Measurements from ENCODE around the gene TRABD2B. TPM values are rescaled to one million over a fixed set of nuclear protein-coding genes. Genes with fewer than 3 reads are reported as not detected.

Gene TRABD2B
- total and polyA plus RNA-seq, 2 donors: 0.09 to 0.75 TPM

- 96% methylated on average over 5 of the region's 5 CpGs for WGBS
- Histone ChIP-seq H3K4me1 (ENCODE audit: control insufficient read depth in 2 of 2, insufficient read depth in 2 of 2, low read length in 2 of 2) (no peaks in the 10 kb centered on the region), H3K27ac (ENCODE audit: low read depth in 1 of 2, low read length in 1 of 2) (no peak overlapping the region), H3K36me3 (ENCODE audit: control insufficient read depth in 2 of 2, insufficient read depth in 2 of 2, low read length in 1 of 2) (no peaks in the 10 kb centered on the region), H3K4me3 (ENCODE audit: low read length in 2 of 2) (no peak overlapping the region), H3K27me3 (ENCODE audit: control insufficient read depth in 2 of 2, insufficient read depth in 1 of 2, low read length in 1 of 2) (no peaks in the 10 kb centered on the region), H3K9me3 (ENCODE audit: control insufficient read depth in 2 of 2, insufficient read depth in 1 of 2, low read length in 1 of 2) (no peaks in the 10 kb centered on the region)
- no peak for DNase-seq (ENCODE audit: low read depth in 6 of 9, low spot score in 9 of 9)
These were observed 49.1 kb downstream of the TRABD2B start for GRCh38 chr1:47948126-47948525.

- H3K27ac ChIP-seq (ENCODE audit: low read depth in 1 of 2, low read length in 1 of 2): no peak overlapping the region
- DNase-seq (ENCODE audit: low read depth in 6 of 9, low spot score in 9 of 9): no peak
- no peak overlapping the region for H3K4me3 ChIP-seq (ENCODE audit: low read length in 2 of 2)
- H3K36me3 ChIP-seq (ENCODE audit: control insufficient read depth in 2 of 2, insufficient read depth in 2 of 2, low read length in 1 of 2): no peaks in the 10 kb centered on the region
- no peaks in the 10 kb centered on the region for H3K27me3 ChIP-seq (ENCODE audit: control insufficient read depth in 2 of 2, insufficient read depth in 1 of 2, low read length in 1 of 2)
- H3K9me3 ChIP-seq (ENCODE audit: control insufficient read depth in 2 of 2, insufficient read depth in 1 of 2, low read length in 1 of 2): no peaks in the 10 kb centered on the region
- WGBS: 96% methylated on average over 6 of the region's 6 CpGs
- no peaks in the 10 kb centered on the region for H3K4me1 ChIP-seq (ENCODE audit: control insufficient read depth in 2 of 2, insufficient read depth in 2 of 2, low read length in 2 of 2)
These were observed 49.7 kb downstream of the TRABD2B start for GRCh38 chr1:47947531-47947930.

GRCh38 chr1:47944561-47944960, 52.6 kb downstream of the TRABD2B start:
- H3K27ac ChIP-seq (ENCODE audit: low read depth in 1 of 2, low read length in 1 of 2): no peak overlapping the region
- no peak overlapping the region for H3K4me3 ChIP-seq (ENCODE audit: low read length in 2 of 2)
- DNase-seq (ENCODE audit: low read depth in 6 of 9, low spot score in 9 of 9): no peak
- no peaks in the 10 kb centered on the region for H3K36me3 ChIP-seq (ENCODE audit: control insufficient read depth in 2 of 2, insufficient read depth in 2 of 2, low read length in 1 of 2)
- H3K4me1 ChIP-seq (ENCODE audit: control insufficient read depth in 2 of 2, insufficient read depth in 2 of 2, low read length in 2 of 2): no peaks in the 10 kb centered on the region
- no peaks in the 10 kb centered on the region for H3K9me3 ChIP-seq (ENCODE audit: control insufficient read depth in 2 of 2, insufficient read depth in 1 of 2, low read length in 1 of 2)
- H3K27me3 ChIP-seq (ENCODE audit: control insufficient read depth in 2 of 2, insufficient read depth in 1 of 2, low read length in 1 of 2): no peaks in the 10 kb centered on the region
- WGBS: 90% methylated on average over 4 of the region's 4 CpGs

- Histone ChIP-seq H3K27ac (ENCODE audit: low read depth in 1 of 2, low read length in 1 of 2) (no peak overlapping the region), H3K4me3 (ENCODE audit: low read length in 2 of 2) (no peak overlapping the region), H3K36me3 (ENCODE audit: control insufficient read depth in 2 of 2, insufficient read depth in 2 of 2, low read length in 1 of 2) (no peaks in the 10 kb centered on the region), H3K9me3 (ENCODE audit: control insufficient read depth in 2 of 2, insufficient read depth in 1 of 2, low read length in 1 of 2) (no peaks in the 10 kb centered on the region), H3K4me1 (ENCODE audit: control insufficient read depth in 2 of 2, insufficient read depth in 2 of 2, low read length in 2 of 2) (no peaks in the 10 kb centered on the region), H3K27me3 (ENCODE audit: control insufficient read depth in 2 of 2, insufficient read depth in 1 of 2, low read length in 1 of 2) (no peaks in the 10 kb centered on the region)
- DNase-seq (ENCODE audit: low read depth in 6 of 9, low spot score in 9 of 9): no peak
- 96% methylated on average over 3 of the region's 3 CpGs for WGBS
These were observed 55.0 kb downstream of the TRABD2B start for GRCh38 chr1:47942240-47942629.

GRCh38 chr1:47941609-47942239, 55.5 kb downstream of the TRABD2B start:
- Histone ChIP-seq H3K36me3 (ENCODE audit: control insufficient read depth in 2 of 2, insufficient read depth in 2 of 2, low read length in 1 of 2) (no peaks in the 10 kb centered on the region), H3K27me3 (ENCODE audit: control insufficient read depth in 2 of 2, insufficient read depth in 1 of 2, low read length in 1 of 2) (no peaks in the 10 kb centered on the region), H3K9me3 (ENCODE audit: control insufficient read depth in 2 of 2, insufficient read depth in 1 of 2, low read length in 1 of 2) (no peaks in the 10 kb centered on the region), H3K4me3 (ENCODE audit: low read length in 2 of 2) (no peak overlapping the region), H3K27ac (ENCODE audit: low read depth in 1 of 2, low read length in 1 of 2) (no peak overlapping the region), H3K4me1 (ENCODE audit: control insufficient read depth in 2 of 2, insufficient read depth in 2 of 2, low read length in 2 of 2) (no peaks in the 10 kb centered on the region)
- WGBS: 94% methylated on average over 2 of the region's 2 CpGs
- no peak for DNase-seq (ENCODE audit: low read depth in 6 of 9, low spot score in 9 of 9)

GRCh38 chr1:47940779-47941178, 56.4 kb downstream of the TRABD2B start:
- no peaks in the 10 kb centered on the region for H3K36me3 ChIP-seq (ENCODE audit: control insufficient read depth in 2 of 2, insufficient read depth in 2 of 2, low read length in 1 of 2)
- no peak overlapping the region for H3K27ac ChIP-seq (ENCODE audit: low read depth in 1 of 2, low read length in 1 of 2)
- H3K4me3 ChIP-seq (ENCODE audit: low read length in 2 of 2): no peak overlapping the region
- WGBS: 84% methylated on average over 5 of the region's 5 CpGs
- H3K9me3 ChIP-seq (ENCODE audit: control insufficient read depth in 2 of 2, insufficient read depth in 1 of 2, low read length in 1 of 2): no peaks in the 10 kb centered on the region
- H3K27me3 ChIP-seq (ENCODE audit: control insufficient read depth in 2 of 2, insufficient read depth in 1 of 2, low read length in 1 of 2): no peaks in the 10 kb centered on the region
- no peak for DNase-seq (ENCODE audit: low read depth in 6 of 9, low spot score in 9 of 9)
- H3K4me1 ChIP-seq (ENCODE audit: control insufficient read depth in 2 of 2, insufficient read depth in 2 of 2, low read length in 2 of 2): no peaks in the 10 kb centered on the region

GRCh38 chr1:47940326-47940725, 56.9 kb downstream of the TRABD2B start:
- 59% methylated on average over 8 of the region's 8 CpGs for WGBS
- Histone ChIP-seq H3K4me1 (ENCODE audit: control insufficient read depth in 2 of 2, insufficient read depth in 2 of 2, low read length in 2 of 2) (no peaks in the 10 kb centered on the region), H3K27ac (ENCODE audit: low read depth in 1 of 2, low read length in 1 of 2) (no peak overlapping the region), H3K9me3 (ENCODE audit: control insufficient read depth in 2 of 2, insufficient read depth in 1 of 2, low read length in 1 of 2) (no peaks in the 10 kb centered on the region), H3K27me3 (ENCODE audit: control insufficient read depth in 2 of 2, insufficient read depth in 1 of 2, low read length in 1 of 2) (no peaks in the 10 kb centered on the region), H3K4me3 (ENCODE audit: low read length in 2 of 2) (no peak overlapping the region), H3K36me3 (ENCODE audit: control insufficient read depth in 2 of 2, insufficient read depth in 2 of 2, low read length in 1 of 2) (no peaks in the 10 kb centered on the region)
- no peak for DNase-seq (ENCODE audit: low read depth in 6 of 9, low spot score in 9 of 9)

GRCh38 chr1:47938520-47938919, 58.7 kb downstream of the TRABD2B start:
- Histone ChIP-seq H3K36me3 (ENCODE audit: control insufficient read depth in 2 of 2, insufficient read depth in 2 of 2, low read length in 1 of 2) (no peaks in the 10 kb centered on the region), H3K4me1 (ENCODE audit: control insufficient read depth in 2 of 2, insufficient read depth in 2 of 2, low read length in 2 of 2) (no peaks in the 10 kb centered on the region), H3K4me3 (ENCODE audit: low read length in 2 of 2) (no peak overlapping the region), H3K27me3 (ENCODE audit: control insufficient read depth in 2 of 2, insufficient read depth in 1 of 2, low read length in 1 of 2) (no peaks in the 10 kb centered on the region), H3K9me3 (ENCODE audit: control insufficient read depth in 2 of 2, insufficient read depth in 1 of 2, low read length in 1 of 2) (no peaks in the 10 kb centered on the region), H3K27ac (ENCODE audit: low read depth in 1 of 2, low read length in 1 of 2) (no peak overlapping the region)
- no peak for DNase-seq (ENCODE audit: low read depth in 6 of 9, low spot score in 9 of 9)
- WGBS: 47% methylated on average over 2 of the region's 2 CpGs

GRCh38 chr1:47937586-47938254, 59.5 kb downstream of the TRABD2B start:
- no peaks in the 10 kb centered on the region for H3K9me3 ChIP-seq (ENCODE audit: control insufficient read depth in 2 of 2, insufficient read depth in 1 of 2, low read length in 1 of 2)
- no peaks in the 10 kb centered on the region for H3K4me1 ChIP-seq (ENCODE audit: control insufficient read depth in 2 of 2, insufficient read depth in 2 of 2, low read length in 2 of 2)
- WGBS: 95% methylated on average over 5 of the region's 5 CpGs
- no peak overlapping the region for H3K4me3 ChIP-seq (ENCODE audit: low read length in 2 of 2)
- DNase-seq (ENCODE audit: low read depth in 6 of 9, low spot score in 9 of 9): no peak
- H3K27me3 ChIP-seq (ENCODE audit: control insufficient read depth in 2 of 2, insufficient read depth in 1 of 2, low read length in 1 of 2): no peaks in the 10 kb centered on the region
- no peak overlapping the region for H3K27ac ChIP-seq (ENCODE audit: low read depth in 1 of 2, low read length in 1 of 2)
- no peaks in the 10 kb centered on the region for H3K36me3 ChIP-seq (ENCODE audit: control insufficient read depth in 2 of 2, insufficient read depth in 2 of 2, low read length in 1 of 2)
